HG02970 (cell line): ENCODE data around the gene BPGM.

Source experiments
- ATAC-seq: cut with Tn5 transposase; IDR thresholded peaks from one replicate; pipeline ENCODE4 v1.9.1; 2021; ENCODE audit warnings: mild to moderate bottlenecking, moderate library complexity, moderate number of reproducible peaks; ENCODE audit not compliant: unreplicated experiment, low FRiP score

Gene BPGM

GRCh38 chr7:134694767-134695166 is 48.1 kb downstream of the BPGM start:
- ATAC-seq, result no peak

GRCh38 chr7:134695321-134695860 is 48.7 kb downstream of the BPGM start:
- no peak for ATAC-seq

GRCh38 chr7:134696261-134696660 is 49.6 kb downstream of the BPGM start:
- ATAC-seq, result no peak

- ATAC-seq, result no peak
Observed at GRCh38 chr7:134697205-134697886, 50.7 kb downstream of the BPGM start.

GRCh38 chr7:134698481-134698880 is 51.8 kb downstream of the BPGM start:
- no peak for ATAC-seq

DNA sequence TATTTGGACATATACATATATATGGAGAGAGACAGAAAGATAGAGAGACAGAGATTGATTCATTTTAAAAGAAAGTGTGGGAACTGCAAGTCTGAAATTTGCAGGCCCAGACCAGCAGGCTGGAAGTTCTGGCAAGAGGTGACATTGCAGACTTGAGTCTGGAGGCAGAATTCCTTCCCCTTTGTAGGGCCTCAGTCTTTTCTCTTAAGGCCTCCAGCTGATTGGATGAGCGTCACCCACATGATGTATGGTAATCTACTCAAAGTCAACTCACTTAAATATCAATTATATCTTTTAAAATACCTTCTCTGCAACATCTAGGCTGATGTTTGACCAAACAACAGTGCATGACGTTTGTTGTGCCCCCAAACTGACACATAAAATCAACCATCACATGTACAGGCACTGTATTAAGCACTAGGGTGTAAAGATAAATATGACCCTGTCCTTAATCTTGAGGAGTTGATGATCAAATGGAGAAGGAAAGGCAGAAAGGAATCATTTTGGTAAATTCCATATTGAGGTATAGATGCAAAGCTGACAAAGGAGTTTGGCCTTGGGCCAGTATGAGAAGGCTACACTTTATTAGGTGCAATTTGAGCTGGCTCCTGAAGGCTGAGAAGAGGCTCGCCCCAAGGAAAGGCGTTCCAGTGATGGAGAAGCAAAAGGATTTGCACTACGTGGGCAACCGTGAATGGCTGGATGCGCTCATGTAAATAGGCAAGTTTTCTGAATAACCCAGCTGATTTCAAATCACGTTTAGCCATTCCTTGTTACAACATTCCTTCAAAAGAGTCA is 52.6 kb downstream of the BPGM start:
- no peak for ATAC-seq

GRCh38 chr7:134699899-134700298 is 53.2 kb downstream of the BPGM start:
- no peak for ATAC-seq

DNA sequence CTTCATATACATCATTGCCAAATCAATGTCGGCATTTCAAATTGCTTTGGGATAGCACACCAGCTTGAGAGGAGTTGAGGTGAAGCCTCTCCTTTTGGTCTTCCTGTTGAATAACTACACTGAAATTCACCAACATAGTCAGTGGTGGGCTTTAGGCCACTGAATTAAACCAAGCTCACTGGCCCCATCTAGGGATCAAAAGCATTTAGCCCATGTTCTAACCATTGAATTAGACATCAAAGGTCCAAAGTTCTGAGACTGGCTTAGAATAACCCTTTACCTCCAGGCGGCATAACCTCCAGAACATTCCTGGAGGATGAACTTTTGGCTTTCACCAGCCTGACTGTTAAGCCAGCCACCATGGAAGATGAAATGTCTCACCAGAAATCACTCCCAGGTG is 54.6 kb downstream of the BPGM start:
- no peak for ATAC-seq

GRCh38 chr7:134702366-134703240 is 56.0 kb downstream of the BPGM start:
- ATAC-seq, result no peak

- ATAC-seq, result no peak
Observed at GRCh38 chr7:134703241-134703594, 56.6 kb downstream of the BPGM start.

DNA sequence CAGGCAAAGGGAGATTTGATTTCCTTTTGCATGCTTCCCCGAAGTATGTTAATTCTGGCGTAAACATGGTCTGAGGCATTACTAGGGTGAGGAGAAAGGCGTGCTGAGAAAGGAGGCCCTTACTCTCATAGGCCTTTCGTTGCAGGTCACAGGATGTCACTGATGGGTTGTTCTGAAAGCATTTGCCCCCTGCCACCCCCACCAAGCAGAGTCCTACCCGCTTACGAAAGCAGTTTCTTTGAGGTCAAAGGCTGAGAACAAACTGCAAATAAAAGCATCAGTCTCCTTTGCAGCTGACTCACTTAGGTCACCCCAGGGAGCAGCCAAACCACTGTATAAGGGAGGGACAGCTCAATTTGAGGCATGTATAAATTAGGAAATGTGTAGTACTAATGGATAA is 57.1 kb downstream of the BPGM start:
- no peak for ATAC-seq

GRCh38 chr7:134704827-134705226 is 58.2 kb downstream of the BPGM start:
- no peak for ATAC-seq

DNA sequence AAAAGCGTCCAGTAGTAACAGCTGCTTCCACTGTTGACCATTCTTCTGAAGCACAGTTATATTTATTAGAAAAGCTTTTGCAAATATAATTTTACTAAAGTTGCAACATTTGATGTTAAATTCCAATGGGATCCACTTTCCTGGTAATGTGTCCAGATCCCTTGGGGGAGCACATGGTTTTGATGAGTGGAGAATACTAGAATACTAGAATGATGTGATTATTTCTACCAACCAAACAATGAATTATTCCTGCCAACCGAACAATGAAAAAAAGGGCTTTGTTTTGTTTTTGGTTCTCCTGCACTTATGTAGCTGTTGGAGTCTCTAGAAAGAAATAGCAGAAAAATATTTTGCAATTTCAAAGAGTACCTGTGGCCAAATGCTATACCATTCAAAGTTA is 59.1 kb downstream of the BPGM start:
- no peak for ATAC-seq

GRCh38 chr7:134706468-134706867 is 59.8 kb downstream of the BPGM start:
- ATAC-seq, result no peak

GRCh38 chr7:134707663-134708378 is 61.2 kb downstream of the BPGM start:
- ATAC-seq, result no peak

- no peak for ATAC-seq
Observed at GRCh38 chr7:134708692-134709091, 62.0 kb downstream of the BPGM start.

DNA sequence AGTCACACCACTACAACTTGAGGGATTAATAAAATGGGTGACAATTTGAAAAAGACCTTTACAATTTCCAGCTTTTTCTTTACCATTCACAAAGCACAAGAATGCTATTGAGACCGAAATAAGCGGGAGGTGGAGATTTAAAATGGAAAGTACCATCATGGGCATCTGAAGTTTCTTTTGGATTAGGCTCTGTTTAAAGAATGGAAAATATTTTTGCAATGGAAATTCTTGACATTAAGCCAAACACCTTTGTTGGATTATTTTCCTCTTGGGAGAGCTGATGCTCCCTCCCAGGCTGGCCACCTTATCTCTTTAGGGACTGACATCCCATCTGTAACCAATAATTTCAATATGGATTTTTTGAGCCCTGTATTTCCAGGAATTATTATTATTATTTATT is 62.5 kb downstream of the BPGM start:
- no peak for ATAC-seq

DNA sequence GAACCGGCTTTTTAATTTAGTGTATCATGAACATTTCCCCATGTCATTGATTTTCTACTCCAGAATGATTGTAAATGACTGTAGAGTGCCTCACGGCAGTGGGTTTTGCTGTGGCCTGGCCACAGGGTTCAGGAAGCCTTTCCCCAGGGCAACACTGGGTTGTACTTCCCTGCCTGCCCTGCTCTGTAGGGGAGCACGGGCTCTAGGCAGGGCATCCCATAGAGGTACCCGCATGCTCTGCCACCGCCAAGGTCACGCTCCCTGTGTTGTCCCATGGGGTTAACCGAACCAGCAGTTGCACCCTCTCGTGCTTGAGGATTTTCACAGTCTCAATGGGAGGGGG is 63.8 kb downstream of the BPGM start:
- no peak for ATAC-seq

GRCh38 chr7:134710854-134711624 is 64.4 kb downstream of the BPGM start:
- no peak for ATAC-seq

DNA sequence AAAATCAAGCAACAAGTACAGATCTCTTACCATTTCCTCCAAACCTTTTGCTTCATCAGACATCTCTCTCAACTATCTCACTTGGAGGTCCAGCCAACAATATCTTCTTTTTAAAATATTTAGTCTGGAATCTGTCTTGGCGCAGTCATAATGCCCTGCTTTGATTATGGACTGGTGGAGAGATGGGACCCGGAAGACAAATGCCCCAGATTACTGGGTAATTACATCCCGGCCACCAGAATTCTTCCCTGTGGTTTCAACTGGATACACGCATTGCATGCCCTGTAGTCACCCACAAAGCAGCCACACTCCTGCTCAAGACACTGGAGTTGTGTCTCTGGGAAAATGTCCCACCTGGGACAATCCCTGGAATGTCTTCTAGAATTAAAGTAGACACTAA is 65.5 kb downstream of the BPGM start:
- ATAC-seq, result no peak
